ENCODE measurements around the gene SPTLC3. TPM values are rescaled to one million over a fixed set of nuclear protein-coding genes. Genes with fewer than 3 reads are reported as not detected.
"Not testable (repeated sequence)": the region's sequence is repeated elsewhere in the genome, so short reads cannot be mapped to it uniquely, and the experiment has no call there.

SPTLC3 gene
- total RNA-seq, 3 donors from 2014 or later: 7.7 to 11.1 (median 7.9) TPM

DNA sequence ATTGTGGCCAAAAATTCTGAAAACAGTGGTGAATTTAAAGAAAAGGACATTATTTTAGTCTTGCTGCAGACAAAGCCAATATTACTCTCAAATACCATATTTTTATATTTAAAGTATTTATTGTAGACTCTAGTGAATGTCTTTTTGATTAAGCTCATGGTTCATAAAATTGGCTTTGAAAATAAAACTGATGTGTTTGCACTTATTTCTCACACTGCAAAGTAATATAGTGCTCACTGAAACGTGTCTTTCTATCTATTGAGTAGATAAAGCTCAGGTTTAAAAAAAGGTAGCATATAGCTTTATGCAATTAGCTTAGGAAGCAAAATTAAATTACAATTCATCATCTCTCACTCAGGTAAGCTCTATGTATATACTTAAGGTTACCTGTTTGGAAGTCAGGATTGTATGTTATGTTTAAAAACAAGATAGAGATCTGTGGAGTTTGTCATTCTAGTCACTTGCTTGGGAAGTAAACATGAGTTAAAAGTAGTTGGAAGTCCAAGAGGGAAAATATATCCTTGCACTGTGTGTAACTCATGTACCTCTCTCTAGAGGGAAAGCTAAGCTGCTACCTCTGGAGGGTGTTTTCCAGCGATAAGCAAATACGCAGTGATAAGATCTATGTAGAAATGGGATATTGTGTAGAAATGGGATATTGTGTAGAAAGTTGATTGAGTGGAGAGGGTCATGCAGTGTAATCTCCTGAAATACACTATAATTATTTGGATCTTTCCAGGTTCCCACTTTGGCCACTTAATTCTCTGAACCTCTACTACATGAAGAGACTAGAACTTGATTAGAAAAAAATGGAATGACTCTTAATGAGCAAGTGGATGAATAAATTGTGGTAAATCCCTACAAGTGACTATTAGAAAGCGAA is 29.9 kb upstream of the SPTLC3 start:
- H3K27me3 ChIP-seq: no peaks in the 10 kb centered on the region
- no peak overlapping the region for H3K27ac ChIP-seq
- no peaks in the 10 kb centered on the region for H3K4me1 ChIP-seq
- no peak overlapping the region for H3K4me3 ChIP-seq
- no peaks in the 10 kb centered on the region for H3K9me3 ChIP-seq
- intact Hi-C loops (cut with DNase I; ENCODE audit: low total_unique reads): loop anchor here (5.0 kb wide), 1 partner anchor 1107 kb away; no protein-coding TSS in a partner anchor
- no peak for DNase-seq (ENCODE audit: low spot score in 2 of 2)
- H3K36me3 ChIP-seq: no peaks in the 10 kb centered on the region
- TF ChIP-seq POLR2AphosphoS5 (IDR thresholded peaks at IDR 0.05) (no peak), POLR2A (IDR thresholded peaks at IDR 0.05) (no peak)
- TF ChIP-seq, protein P1, sequence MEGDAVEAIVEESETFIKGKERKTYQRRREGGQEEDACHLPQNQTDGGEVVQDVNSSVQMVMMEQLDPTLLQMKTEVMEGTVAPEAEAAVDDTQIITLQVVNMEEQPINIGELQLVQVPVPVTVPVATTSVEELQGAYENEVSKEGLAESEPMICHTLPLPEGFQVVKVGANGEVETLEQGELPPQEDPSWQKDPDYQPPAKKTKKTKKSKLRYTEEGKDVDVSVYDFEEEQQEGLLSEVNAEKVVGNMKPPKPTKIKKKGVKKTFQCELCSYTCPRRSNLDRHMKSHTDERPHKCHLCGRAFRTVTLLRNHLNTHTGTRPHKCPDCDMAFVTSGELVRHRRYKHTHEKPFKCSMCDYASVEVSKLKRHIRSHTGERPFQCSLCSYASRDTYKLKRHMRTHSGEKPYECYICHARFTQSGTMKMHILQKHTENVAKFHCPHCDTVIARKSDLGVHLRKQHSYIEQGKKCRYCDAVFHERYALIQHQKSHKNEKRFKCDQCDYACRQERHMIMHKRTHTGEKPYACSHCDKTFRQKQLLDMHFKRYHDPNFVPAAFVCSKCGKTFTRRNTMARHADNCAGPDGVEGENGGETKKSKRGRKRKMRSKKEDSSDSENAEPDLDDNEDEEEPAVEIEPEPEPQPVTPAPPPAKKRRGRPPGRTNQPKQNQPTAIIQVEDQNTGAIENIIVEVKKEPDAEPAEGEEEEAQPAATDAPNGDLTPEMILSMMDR (IDR thresholded peaks at IDR 0.05): no peak

- not testable (repeated sequence) for H3K4me1 ChIP-seq; H3K27ac ChIP-seq; H3K36me3 ChIP-seq; DNase-seq (ENCODE audit: low spot score in 2 of 2); H3K4me3 ChIP-seq; H3K27me3 ChIP-seq; H3K9me3 ChIP-seq
- intact Hi-C loops (cut with DNase I; ENCODE audit: low total_unique reads): loop anchor here (5.0 kb wide), 1 partner anchor 1107 kb away; no protein-coding TSS in a partner anchor
Observed at GRCh38 chr20:12979713-12980112, 29.1 kb upstream of the SPTLC3 start.

GRCh38 chr20:12982098-12982497 is 26.7 kb upstream of the SPTLC3 start:
- no peaks in the 10 kb centered on the region for H3K36me3 ChIP-seq
- H3K4me1 ChIP-seq: no peaks in the 10 kb centered on the region
- no peak overlapping the region for H3K27ac ChIP-seq
- no peaks in the 10 kb centered on the region for H3K9me3 ChIP-seq
- DNase-seq (ENCODE audit: low spot score in 2 of 2): no peak
- no peaks in the 10 kb centered on the region for H3K27me3 ChIP-seq
- intact Hi-C loops (cut with DNase I; ENCODE audit: low total_unique reads): no loop called here
- TF ChIP-seq POLR2A (IDR thresholded peaks at IDR 0.05) (no peak), POLR2AphosphoS5 (IDR thresholded peaks at IDR 0.05) (no peak)
- TF ChIP-seq, protein P1 (IDR thresholded peaks at IDR 0.05): no peak
- no peak overlapping the region for H3K4me3 ChIP-seq

DNA sequence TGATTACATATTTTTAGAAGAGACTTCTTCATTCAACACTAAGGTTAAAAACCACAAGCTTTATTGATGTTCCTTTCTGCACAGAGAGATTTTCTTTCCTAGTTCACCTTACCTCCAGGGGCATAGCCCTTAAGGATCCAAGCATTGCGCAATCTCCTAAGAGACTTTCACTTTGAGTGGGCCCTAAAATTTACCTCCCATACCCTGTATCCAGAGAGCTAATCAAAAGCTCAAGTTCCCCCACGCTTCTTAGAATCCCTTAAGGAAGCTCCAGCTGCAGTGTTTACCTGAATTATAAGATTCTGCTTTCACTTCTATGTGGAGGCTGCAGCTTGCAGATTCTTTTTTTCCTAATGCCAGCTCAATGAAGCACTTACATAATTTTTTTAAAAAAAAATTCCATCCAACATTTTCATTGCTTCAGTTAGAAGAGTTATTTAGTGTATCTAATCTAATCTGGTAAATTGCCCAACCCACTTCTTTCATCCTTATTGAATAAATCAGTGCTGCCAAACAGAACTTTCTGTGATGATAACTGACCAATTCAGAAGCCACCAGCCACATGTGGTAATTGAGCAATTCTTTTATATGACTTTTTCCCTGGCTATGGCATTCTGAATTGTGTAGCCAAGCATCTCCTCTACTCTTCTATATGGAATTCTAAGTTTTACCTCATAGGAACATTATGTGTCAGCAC is 24.6 kb upstream of the SPTLC3 start:
- H3K4me1 ChIP-seq: no peaks in the 10 kb centered on the region
- TF ChIP-seq, protein P1 (IDR thresholded peaks at IDR 0.05): no peak
- TF ChIP-seq POLR2AphosphoS5 (IDR thresholded peaks at IDR 0.05) (no peak), POLR2A (IDR thresholded peaks at IDR 0.05) (no peak)
- H3K27ac ChIP-seq: no peak overlapping the region
- no peaks in the 10 kb centered on the region for H3K36me3 ChIP-seq
- H3K9me3 ChIP-seq: no peaks in the 10 kb centered on the region
- intact Hi-C loops (cut with DNase I; ENCODE audit: low total_unique reads): no loop called here
- no peaks in the 10 kb centered on the region for H3K27me3 ChIP-seq
- no peak overlapping the region for H3K4me3 ChIP-seq
- DNase-seq (ENCODE audit: low spot score in 2 of 2): no peak

GRCh38 chr20:12984863-12985262 is 23.9 kb upstream of the SPTLC3 start:
- Histone ChIP-seq H3K9me3 (no peaks in the 10 kb centered on the region), H3K4me3 (no peak overlapping the region), H3K27ac (no peak overlapping the region), H3K36me3 (no peaks in the 10 kb centered on the region), H3K4me1 (no peaks in the 10 kb centered on the region), H3K27me3 (no peaks in the 10 kb centered on the region)
- DNase-seq (ENCODE audit: low spot score in 2 of 2): no peak
- no peak for TF ChIP-seq POLR2AphosphoS5 (IDR thresholded peaks at IDR 0.05)
- TF ChIP-seq POLR2A (IDR thresholded peaks at IDR 0.05): no peak
- TF ChIP-seq, protein P1 (IDR thresholded peaks at IDR 0.05): no peak
- intact Hi-C loops (cut with DNase I; ENCODE audit: low total_unique reads): no loop called here

Data from breast epithelium (tissue), 4 donors.